Stimulated activated CD4-positive, alpha-beta T cell treated with anti-CD3 and anti-CD28 coated beads, Interleukin-15, amount 100 ng/mL, for 1 hour (primary cell): ENCODE results near the gene TUBA8.
"Not testable (repeated sequence)": the region's sequence is repeated elsewhere in the genome, so short reads cannot be mapped to it uniquely, and the experiment has no call there.

Experiments
- DNase-seq, 2 donors: peaks; one replicate each; pipeline ENCODE4 v3.0.0-alpha.2; 2020; ENCODE audit warnings: low read depth in 1 of 2, low spot score in 1 of 2

Gene TUBA8

GRCh38 chr22:18165356-18165755 is 54.7 kb downstream of the TUBA8 start:
- DNase-seq, result not testable (repeated sequence)

GRCh38 chr22:18170284-18170683 is 59.7 kb downstream of the TUBA8 start:
- DNase-seq, result not testable (repeated sequence)

GRCh38 chr22:18172203-18172602 is 61.6 kb downstream of the TUBA8 start:
- not testable (repeated sequence) for DNase-seq

GRCh38 chr22:18172776-18173175 is 62.2 kb downstream of the TUBA8 start:
- not testable (repeated sequence) for DNase-seq

- DNase-seq, result not testable (repeated sequence)
These were observed 62.8 kb downstream of the TUBA8 start for GRCh38 chr22:18173441-18173840.
